Transverse colon (tissue), 4 donors: Measurements from ENCODE around the gene LIME1. TPM values are rescaled to one million over a fixed set of nuclear protein-coding genes. Genes with fewer than 3 reads are reported as not detected.

Experiments
- DNase-seq: peaks from one replicate; pipeline ENCODE4 v3.0.0-alpha.2; 2019
- H3K27ac ChIP-seq, 4 donors: fragments of 200-600 bp; sonication (generic); 2 replicates each; pipeline ENCODE4 v1.5.1; 2016 to 2018; ENCODE audit warnings: inconsistent platforms in 4 of 4
- H3K27me3 ChIP-seq: fragments of 200-600 bp; sonication (generic); 2 replicates; pipeline ENCODE4 v1.5.1; 2017; ENCODE audit warnings: inconsistent platforms
- H3K36me3 ChIP-seq, 4 donors: fragments of 200-600 bp; sonication (generic); 2 replicates each; pipeline ENCODE4 v1.5.1; 2017 to 2019; ENCODE audit warnings: inconsistent platforms in 4 of 4
- H3K4me1 ChIP-seq, 4 donors: fragments of 200-600 bp; sonication (generic); 2 replicates each; pipeline ENCODE4 v1.5.1; 2017 to 2020; ENCODE audit warnings: inconsistent platforms in 4 of 4
- H3K4me3 ChIP-seq, 4 donors: fragments of 200-600 bp; sonication (generic); 1 replicate in 1 of 4; 2 replicates in 3 of 4; pipeline versions ENCODE4 v1.5.1 to v1.6.1; 2017 to 2019; ENCODE audit warnings: inconsistent platforms in 4 of 4
- H3K9me3 ChIP-seq, 2 donors: fragments of 200-600 bp; sonication (generic); 2 replicates each; pipeline ENCODE4 v1.5.1; 2017 to 2019; ENCODE audit warnings: inconsistent platforms in 2 of 2
- EP300 ChIP-seq: sonication (generic); formaldehyde crosslinking; IDR thresholded peaks from one replicate; pipeline ENCODE4 v1.6.1; 2017; ENCODE audit warnings: antibody characterized with exemption, low read depth
- POLR2A ChIP-seq: fragments of 450-650 bp; IDR thresholded peaks from one replicate; pipeline ENCODE4 v1.6.1; 2016; ENCODE audit warnings: antibody characterized with exemption, mild to moderate bottlenecking, moderate library complexity
- POLR2AphosphoS5 ChIP-seq, 3 donors: sonication (generic); formaldehyde crosslinking; IDR thresholded peaks; one replicate each; pipeline ENCODE4 v1.6.1; 2016; ENCODE audit warnings: antibody characterized with exemption in 3 of 3
- WGBS, 2 donors: methylation state at CpG; one replicate each; pipeline ENCODE4 v1.1.5; 2018; ENCODE audit warnings: low coverage in 1 of 2; 5-methylcytosine and 5-hydroxymethylcytosine counted together
- in situ Hi-C, 4 donors: fragments of 200-750 bp; cut with MboI; loops; one replicate each; pipeline versions ENCODE4 v1.15.0 to v1.15.1; 2017; ENCODE audit warnings: low sequenced_read_pairs in 3 of 4, low pct_ligation_motif_present in 1 of 4, low pct_unique_long_range_greater_than_20kb in 1 of 4
- intact Hi-C: fragments of 100-400 bp; cut with DNase I; formaldehyde crosslinking; loops from one replicate; pipeline ENCODE4 v1.15.1; 2023; ENCODE audit warnings: low total_unique reads
- total RNA-seq, 4 donors: library from RNA; depleted of rRNA; stranded (reverse); fragments of >200 nt; gene quantifications; one replicate each; pipeline ENCODE4 v1.1.0, GENCODE V29; 2016
- TF ChIP-seq, protein P1 (sequence below), 5 experiments: fragments of 200-600 bp in 3 of 5; fragments of 450-650 bp in 2 of 5; sonication (generic) in 3 of 5; IDR thresholded peaks; 1 replicate in 2 of 5; 2 replicates in 3 of 5; pipeline ENCODE4 v1.5.1; 2016 to 2017; ENCODE audit warnings: antibody characterized with exemption in 5 of 5, inconsistent platforms in 3 of 5, mild to moderate bottlenecking in 2 of 5, moderate library complexity in 1 of 5

The LIME1 gene
- total RNA-seq, 4 donors from 2014 or later, result 24.4 to 91.1 (median 44.0) TPM

DNA sequence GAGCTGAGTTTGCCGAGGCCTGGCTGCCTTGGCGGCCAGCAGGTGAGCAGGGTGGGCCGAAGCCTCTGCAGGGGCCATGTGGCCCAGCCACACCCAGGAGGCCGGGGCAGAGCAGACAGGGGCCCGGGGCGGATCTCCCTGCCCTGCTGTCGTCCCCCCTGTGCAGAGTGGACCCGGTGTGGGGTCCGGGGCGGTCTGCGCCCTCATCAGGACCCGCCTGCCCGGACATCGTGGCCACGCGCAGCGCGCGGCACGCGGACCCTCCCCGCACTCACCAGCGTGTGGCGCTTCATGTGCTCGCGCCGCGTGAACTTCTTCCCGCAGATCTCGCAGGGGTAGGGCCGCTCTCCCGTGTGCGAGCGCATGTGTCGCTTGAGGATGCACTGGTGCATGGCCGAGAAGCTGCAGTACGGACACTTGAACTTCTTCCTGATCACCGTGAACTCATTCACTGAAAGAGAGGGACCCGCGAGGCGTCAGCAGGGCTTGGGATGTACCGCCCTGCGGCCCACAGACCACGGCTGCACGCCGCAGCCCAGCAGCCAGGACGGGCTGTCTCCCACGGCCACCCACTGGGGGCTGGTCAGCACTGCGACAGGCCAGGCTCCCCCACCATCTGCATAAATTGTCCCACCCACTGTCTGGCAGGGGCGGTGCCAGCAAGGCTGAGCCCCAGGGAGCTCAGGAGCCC, 16.1 kb downstream of the LIME1 start:
- Histone ChIP-seq H3K36me3 (no peaks in the 10 kb centered on the region), H3K27ac (no peak overlapping the region), H3K27me3 (no peaks in the 10 kb centered on the region), H3K9me3 (no peaks in the 10 kb centered on the region), H3K4me1 (no peaks in the 10 kb centered on the region), H3K4me3 (no peak overlapping the region)
- intact Hi-C loops (no loop called here), in situ Hi-C loops (no loop called here)
- no peak for TF ChIP-seq POLR2A
- TF ChIP-seq EP300, result no peak
- TF ChIP-seq POLR2AphosphoS5 (IDR thresholded peaks at IDR 0.05), result no peak
- TF ChIP-seq, protein P1, sequence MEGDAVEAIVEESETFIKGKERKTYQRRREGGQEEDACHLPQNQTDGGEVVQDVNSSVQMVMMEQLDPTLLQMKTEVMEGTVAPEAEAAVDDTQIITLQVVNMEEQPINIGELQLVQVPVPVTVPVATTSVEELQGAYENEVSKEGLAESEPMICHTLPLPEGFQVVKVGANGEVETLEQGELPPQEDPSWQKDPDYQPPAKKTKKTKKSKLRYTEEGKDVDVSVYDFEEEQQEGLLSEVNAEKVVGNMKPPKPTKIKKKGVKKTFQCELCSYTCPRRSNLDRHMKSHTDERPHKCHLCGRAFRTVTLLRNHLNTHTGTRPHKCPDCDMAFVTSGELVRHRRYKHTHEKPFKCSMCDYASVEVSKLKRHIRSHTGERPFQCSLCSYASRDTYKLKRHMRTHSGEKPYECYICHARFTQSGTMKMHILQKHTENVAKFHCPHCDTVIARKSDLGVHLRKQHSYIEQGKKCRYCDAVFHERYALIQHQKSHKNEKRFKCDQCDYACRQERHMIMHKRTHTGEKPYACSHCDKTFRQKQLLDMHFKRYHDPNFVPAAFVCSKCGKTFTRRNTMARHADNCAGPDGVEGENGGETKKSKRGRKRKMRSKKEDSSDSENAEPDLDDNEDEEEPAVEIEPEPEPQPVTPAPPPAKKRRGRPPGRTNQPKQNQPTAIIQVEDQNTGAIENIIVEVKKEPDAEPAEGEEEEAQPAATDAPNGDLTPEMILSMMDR (IDR thresholded peaks at IDR 0.05), result no peak
- 90% methylated on average over 49 of the region's 50 CpGs; no CpG with 5 or more reads in 1 of the 2 donors for WGBS, 2 donors
- DNase-seq, result no peak

DNA sequence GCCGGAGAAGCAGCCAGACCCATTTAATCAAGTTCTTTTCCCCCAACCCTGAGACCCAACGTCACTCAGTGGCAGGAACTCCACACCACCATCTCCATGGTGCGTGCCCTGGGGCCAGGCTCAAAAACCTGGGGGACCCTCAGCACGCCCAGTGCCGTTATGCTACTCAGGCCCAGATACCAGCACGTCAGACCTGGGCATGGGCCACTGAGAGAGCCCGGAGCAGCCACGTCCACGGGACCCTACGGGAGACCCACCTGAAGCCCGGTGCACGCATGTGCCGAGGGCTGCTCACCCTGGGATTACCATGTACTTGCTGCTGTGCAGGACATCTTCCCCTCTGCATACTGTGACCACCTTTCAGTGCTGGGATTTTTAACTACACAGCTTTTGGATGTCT, 16.9 kb downstream of the LIME1 start:
- Histone ChIP-seq H3K4me1 (no peaks in the 10 kb centered on the region), H3K4me3 (no peak overlapping the region), H3K27me3 (no peaks in the 10 kb centered on the region), H3K27ac (no peak overlapping the region), H3K36me3 (no peaks in the 10 kb centered on the region), H3K9me3 (no peaks in the 10 kb centered on the region)
- intact Hi-C loops (no loop called here), in situ Hi-C loops (no loop called here)
- TF ChIP-seq EP300, result no peak
- no peak for TF ChIP-seq POLR2A
- TF ChIP-seq, protein P1 (IDR thresholded peaks at IDR 0.05), result no peak
- TF ChIP-seq POLR2AphosphoS5 (IDR thresholded peaks at IDR 0.05), result no peak
- 86 to 100% methylated on average over 2 to 13 of the region's 13 CpGs for WGBS, 2 donors
- no peak for DNase-seq

DNA sequence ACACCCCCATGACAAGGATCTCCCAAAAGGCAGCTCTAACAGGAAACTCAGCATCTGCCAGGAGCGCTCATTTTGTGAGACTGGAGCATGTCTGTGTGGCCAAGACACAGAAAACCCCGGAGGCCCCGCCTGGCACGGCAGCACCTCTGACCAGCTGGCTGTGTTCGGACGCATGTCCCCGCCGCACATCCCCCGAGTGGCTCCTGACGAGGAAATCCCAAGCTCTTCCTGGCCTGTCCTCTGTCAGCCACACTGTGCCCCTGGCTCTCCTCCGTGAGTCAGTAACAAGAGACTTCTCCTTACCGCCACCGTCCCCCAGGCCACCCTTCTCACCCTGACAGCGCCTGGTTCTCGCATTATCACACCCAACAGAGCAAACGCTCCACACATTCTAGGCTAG, 17.5 kb downstream of the LIME1 start:
- in situ Hi-C loops, result no loop called here
- no peak for DNase-seq
- Histone ChIP-seq H3K9me3 (no peaks in the 10 kb centered on the region), H3K36me3 (no peaks in the 10 kb centered on the region), H3K4me1 (no peaks in the 10 kb centered on the region), H3K4me3 (no peak overlapping the region), H3K27me3 (no peaks in the 10 kb centered on the region), H3K27ac (no peak overlapping the region)
- intact Hi-C loops, result no loop called here
- 81 to 83% methylated on average over 6 to 16 of the region's 16 CpGs for WGBS, 2 donors
- no peak for TF ChIP-seq POLR2A
- no peak for TF ChIP-seq POLR2AphosphoS5 (IDR thresholded peaks at IDR 0.05)
- TF ChIP-seq, protein P1 (IDR thresholded peaks at IDR 0.05), result no peak
- TF ChIP-seq EP300, result no peak

DNA sequence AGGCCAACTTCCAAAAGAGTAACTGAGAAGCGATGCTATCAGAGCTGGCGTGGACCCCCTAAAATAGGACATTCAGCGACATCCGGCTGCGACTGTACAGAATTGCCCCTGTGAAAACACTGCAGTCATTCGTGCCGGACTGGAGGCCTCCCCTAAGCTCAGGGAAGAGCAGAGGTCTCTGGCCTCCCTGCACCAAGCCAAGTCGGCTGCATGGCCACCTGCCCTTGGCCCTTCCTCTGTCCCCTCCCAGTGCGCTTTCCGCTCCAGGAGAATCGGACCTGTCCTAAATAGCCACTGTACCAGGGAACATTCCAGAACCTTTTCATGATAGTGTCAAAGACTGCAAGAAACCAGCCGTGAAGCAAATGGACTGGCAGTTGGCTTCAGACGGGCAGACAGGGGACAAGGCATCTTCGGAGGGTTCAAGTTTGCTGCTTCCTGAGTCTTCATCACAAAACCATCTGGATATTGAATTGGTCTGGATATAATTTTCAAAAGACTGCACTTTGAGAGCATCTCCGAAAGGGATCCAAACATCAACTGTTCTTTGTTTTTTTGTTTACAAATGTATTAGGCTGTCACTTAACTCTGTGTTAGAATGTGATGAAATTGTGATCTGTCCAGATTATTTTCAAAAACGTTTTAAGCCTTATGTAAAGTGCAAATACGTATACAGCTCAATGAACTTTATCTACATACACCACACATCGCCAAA, 19.6 kb downstream of the LIME1 start:
- Histone ChIP-seq H3K27me3 (no peaks in the 10 kb centered on the region), H3K4me1 (no peaks in the 10 kb centered on the region), H3K9me3 (no peaks in the 10 kb centered on the region), H3K27ac (no peak overlapping the region), H3K36me3 (no peaks in the 10 kb centered on the region), H3K4me3 (no peak overlapping the region)
- 82% methylated on average over 7 to 18 of the region's 18 CpGs for whole genome bisulfite sequencing, 2 donors
- no peak for DNase-seq
- intact Hi-C loops (no loop called here), in situ Hi-C loops (no loop called here)
- TF ChIP-seq, protein P1 (IDR thresholded peaks at IDR 0.05), result no peak
- TF ChIP-seq POLR2AphosphoS5 (IDR thresholded peaks at IDR 0.05) (no peak), EP300 (no peak), POLR2A (no peak)
